ENCODE data around the gene CD81.

Gene CD81

GRCh38 chr11:2421996-2422395 lies 44.9 kb downstream of the CD81 start:
- H3K27me3 ChIP-seq (ENCODE audit: low read depth, low read length) = no peaks in the 10 kb centered on the region
- no peaks in the 10 kb centered on the region for H4K20me1 ChIP-seq (ENCODE audit: insufficient read depth, low read length)
- no peak overlapping the region for H3K27ac ChIP-seq (ENCODE audit: low read length)
- no peaks in the 10 kb centered on the region for H3K79me2 ChIP-seq (ENCODE audit: low read length)
- H3K4me1 ChIP-seq (ENCODE audit: low read length) = peaks cover 9% of the 10 kb centered on the region
- no peak overlapping the region for H3K9ac ChIP-seq (ENCODE audit: low read length)
- no peak overlapping the region for H2AFZ ChIP-seq (ENCODE audit: low read depth, low read length)
- H3K4me3 ChIP-seq (ENCODE audit: low read length) = no peak overlapping the region
- no peak overlapping the region for H3K4me2 ChIP-seq (ENCODE audit: low read length)
- TF ChIP-seq EZH2phosphoT487 (IDR thresholded peaks at IDR 0.05; ENCODE audit: low read depth) = no peak
- TF ChIP-seq CTCF (IDR thresholded peaks at IDR 0.05; ENCODE audit: low read depth, low read length) = no peak
- H3K9me3 ChIP-seq (ENCODE audit: insufficient read depth, low read length) = no peaks in the 10 kb centered on the region
- no peaks in the 10 kb centered on the region for H3K36me3 ChIP-seq (replicated peaks; ENCODE audit: low read depth, low read length)

- H3K4me2 ChIP-seq (ENCODE audit: low read length) = no peak overlapping the region
These were observed 45.5 kb downstream of the CD81 start for GRCh38 chr11:2422461-2423156.

GRCh38 chr11:2423157-2424025 lies 46.3 kb downstream of the CD81 start:
- Histone ChIP-seq H3K79me2 (ENCODE audit: low read length) (no peaks in the 10 kb centered on the region), H3K9ac (ENCODE audit: low read length) (no peak overlapping the region), H3K36me3 (replicated peaks; ENCODE audit: low read depth, low read length) (no peaks in the 10 kb centered on the region), H3K9me3 (ENCODE audit: insufficient read depth, low read length) (no peaks in the 10 kb centered on the region), H3K4me3 (ENCODE audit: low read length) (no peak overlapping the region), H2AFZ (ENCODE audit: low read depth, low read length) (no peak overlapping the region), H3K27me3 (ENCODE audit: low read depth, low read length) (no peaks in the 10 kb centered on the region), H3K27ac (ENCODE audit: low read length) (no peak overlapping the region), H4K20me1 (ENCODE audit: insufficient read depth, low read length) (no peaks in the 10 kb centered on the region), H3K4me2 (ENCODE audit: low read length) (no peak overlapping the region), H3K4me1 (ENCODE audit: low read length) (peaks cover 9% of the 10 kb centered on the region)
- TF ChIP-seq CTCF (IDR thresholded peaks at IDR 0.05; ENCODE audit: low read depth, low read length) (no peak), EZH2phosphoT487 (IDR thresholded peaks at IDR 0.05; ENCODE audit: low read depth) (no peak)

More at GRCh38 chr11:2422461-2423156, 45.5 kb downstream of the CD81 start:
- H3K4me1 ChIP-seq (ENCODE audit: low read length) = peaks cover 9% of the 10 kb centered on the region
- no peaks in the 10 kb centered on the region for H3K27me3 ChIP-seq (ENCODE audit: low read depth, low read length)
- H3K9ac ChIP-seq (ENCODE audit: low read length) = no peak overlapping the region
- no peak overlapping the region for H3K4me3 ChIP-seq (ENCODE audit: low read length)
- TF ChIP-seq CTCF (IDR thresholded peaks at IDR 0.05; ENCODE audit: low read depth, low read length) (no peak), EZH2phosphoT487 (IDR thresholded peaks at IDR 0.05; ENCODE audit: low read depth) (no peak)
- no peaks in the 10 kb centered on the region for H3K36me3 ChIP-seq (replicated peaks; ENCODE audit: low read depth, low read length)
- no peaks in the 10 kb centered on the region for H3K9me3 ChIP-seq (ENCODE audit: insufficient read depth, low read length)
- H3K27ac ChIP-seq (ENCODE audit: low read length) = no peak overlapping the region
- H3K79me2 ChIP-seq (ENCODE audit: low read length) = no peaks in the 10 kb centered on the region
- H2AFZ ChIP-seq (ENCODE audit: low read depth, low read length) = no peak overlapping the region
- no peaks in the 10 kb centered on the region for H4K20me1 ChIP-seq (ENCODE audit: insufficient read depth, low read length)

GRCh38 chr11:2424811-2425495 lies 47.8 kb downstream of the CD81 start:
- H3K27me3 ChIP-seq (ENCODE audit: low read depth, low read length) = no peaks in the 10 kb centered on the region
- no peaks in the 10 kb centered on the region for H3K36me3 ChIP-seq (replicated peaks; ENCODE audit: low read depth, low read length)
- no peaks in the 10 kb centered on the region for H4K20me1 ChIP-seq (ENCODE audit: insufficient read depth, low read length)
- H3K27ac ChIP-seq (ENCODE audit: low read length) = no peak overlapping the region
- no peak overlapping the region for H2AFZ ChIP-seq (ENCODE audit: low read depth, low read length)
- no peak overlapping the region for H3K9ac ChIP-seq (ENCODE audit: low read length)
- H3K79me2 ChIP-seq (ENCODE audit: low read length) = no peaks in the 10 kb centered on the region
- no peak overlapping the region for H3K4me2 ChIP-seq (ENCODE audit: low read length)
- TF ChIP-seq EZH2phosphoT487 (IDR thresholded peaks at IDR 0.05; ENCODE audit: low read depth) = no peak
- TF ChIP-seq CTCF (IDR thresholded peaks at IDR 0.05; ENCODE audit: low read depth, low read length) = no peak
- H3K9me3 ChIP-seq (ENCODE audit: insufficient read depth, low read length) = no peaks in the 10 kb centered on the region
- no peak overlapping the region for H3K4me3 ChIP-seq (ENCODE audit: low read length)
- peaks cover 6% of the 10 kb centered on the region for H3K4me1 ChIP-seq (ENCODE audit: low read length)
